AG04450 (cell line): ENCODE results near the gene SEC16A. TPM values are rescaled to one million over a fixed set of nuclear protein-coding genes. Genes with fewer than 3 reads are reported as not detected.

Source experiments
- CTCF ChIA-PET: fragments of 300-600, 350-600 bp; formaldehyde crosslinking; extraction: SDS; loops from one replicate; lab custom pipeline; 2022; ENCODE audit warnings: antibody characterized with exemption, inconsistent platforms; lab: Charles Lee
- POLR2A ChIA-PET: fragments of 350-600 bp; formaldehyde crosslinking; extraction: SDS; loops from one replicate; lab custom pipeline; 2021; ENCODE audit warnings: antibody characterized with exemption, inconsistent platforms; lab: Yijun Ruan, JAX
- DNase-seq: peaks from one replicate; pipeline ENCODE4 v3.0.0-alpha.2; 2011; ENCODE audit warnings: low read depth, low spot score
- H3K27ac ChIP-seq: one replicate; pipeline ENCODE4 v1.5.1; 2012; ENCODE audit warnings: low read depth, low read length, control low read depth
- H3K27me3 ChIP-seq: one replicate; pipeline ENCODE4 v1.6.0; 2012; ENCODE audit warnings: low read length; ENCODE audit not compliant: control insufficient read depth, insufficient read depth
- H3K4me3 ChIP-seq: 2 replicates; pipeline ENCODE4 v1.5.1; 2011; ENCODE audit warnings: mild to moderate bottlenecking, low read depth, low read length, control low read depth
- H3K9me3 ChIP-seq: 2 replicates; pipeline ENCODE4 v1.5.1; 2012; ENCODE audit warnings: low read length; ENCODE audit not compliant: control insufficient read depth, insufficient read depth
- CTCF ChIP-seq: IDR thresholded peaks from 2 replicates; pipeline ENCODE4 v1.5.1; 2011; ENCODE audit warnings: low read depth, low read length, control low read depth, inconsistent platforms
- polyA plus RNA-seq: library from polyadenylated mRNA; depleted of rRNA; stranded (reverse); fragments of >200 nt; gene quantifications from 2 replicates; pipeline ENCODE4 v1.2.3, GENCODE V29; 2011

The SEC16A gene
- polyA plus RNA-seq, 1 experiment: 23.2 TPM

- DNase-seq: no peak
- TF ChIP-seq CTCF: no peak
- CTCF ChIA-PET: no interaction called here
Observed at GRCh38 chr9:136404801-136405136, 78.1 kb downstream of the SEC16A start.

GRCh38 chr9:136403915-136404800 is 78.7 kb downstream of the SEC16A start:
- H3K4me3 ChIP-seq: no peak overlapping the region
- ChIA-PET CTCF (interaction anchor here (1.3 kb wide), 1 partner anchor 92 kb away, joined by 4 read pairs; no protein-coding TSS in a partner anchor), POLR2A (no interaction called here)
- TF ChIP-seq CTCF: no peak
- H3K27ac ChIP-seq: no peak overlapping the region
- no peak for DNase-seq
- no peaks in the 10 kb centered on the region for H3K27me3 ChIP-seq
- no peaks in the 10 kb centered on the region; the same call in 1 of the 2 replicates for H3K9me3 ChIP-seq

More at GRCh38 chr9:136404801-136405136, 78.1 kb downstream of the SEC16A start:
- POLR2A ChIA-PET: no interaction called here
- H3K27ac ChIP-seq: no peak overlapping the region
- no peak overlapping the region for H3K4me3 ChIP-seq
- no peaks in the 10 kb centered on the region for H3K27me3 ChIP-seq
- H3K9me3 ChIP-seq: no peaks in the 10 kb centered on the region

GRCh38 chr9:136403538-136403914 is 79.3 kb downstream of the SEC16A start:
- ChIA-PET CTCF (interaction anchor here (1.3 kb wide), 1 partner anchor 91 kb away, joined by 4 read pairs; no protein-coding TSS in a partner anchor), POLR2A (no interaction called here)
- no peak overlapping the region for H3K27ac ChIP-seq
- no peaks in the 10 kb centered on the region for H3K27me3 ChIP-seq
- no peak overlapping the region for H3K4me3 ChIP-seq
- H3K9me3 ChIP-seq: no peaks in the 10 kb centered on the region; the same call in 1 of the 2 replicates
- TF ChIP-seq CTCF: no peak
- no peak for DNase-seq

GRCh38 chr9:136402067-136402466 is 80.8 kb downstream of the SEC16A start:
- no peak for TF ChIP-seq CTCF
- CTCF ChIA-PET: interaction anchor here (1.6 to 3.0 kb wide), 2 partner anchors 8 to 90 kb away, joined by 6 to 36 read pairs; no protein-coding TSS in a partner anchor
- no peak for DNase-seq
- Histone ChIP-seq H3K9me3 (no peaks in the 10 kb centered on the region; the same call in 1 of the 2 replicates), H3K4me3 (no peak overlapping the region), H3K27me3 (no peaks in the 10 kb centered on the region), H3K27ac (no peak overlapping the region)
- POLR2A ChIA-PET: interaction anchor here (0.8 kb wide), 1 partner anchor 8 kb away, joined by 4 read pairs; no protein-coding TSS in a partner anchor
